C4-2B (cell line): ENCODE measurements around the gene TTN.

Experiments used
- CTCF ChIP-seq: fragments of 450-650 bp; conservative IDR thresholded peaks from 2 replicates; pipeline ENCODE4 v1.5.1; 2017; ENCODE audit warnings: mild to moderate bottlenecking
- ZFX ChIP-seq: fragments of 450-650 bp; IDR thresholded peaks from 2 replicates; pipeline ENCODE4 v1.6.1; 2017

GRCh38 chr2:178764097-178764496 is 43.1 kb downstream of the TTN start:
- TF ChIP-seq CTCF (no peak), ZFX (no peak)
